T47D (cell line): ENCODE data around the gene CDC42EP2.
A peak's percentile ranks its signal among the peaks of the same experiment; 100 is the strongest.

Experiments used
- DNase-seq, 2 experiments: peaks; one replicate each; pipeline versions ENCODE4 v3.0.0 to v3.0.0-alpha.2; 2011 to 2012; ENCODE audit warnings: low read depth in 1 of 2, low spot score in 1 of 2
- JUND ChIP-seq: IDR thresholded peaks from 2 replicates; pipeline ENCODE4 v1.6.1; 2012; ENCODE audit warnings: low read depth
- in situ Hi-C: cut with HindIII; loops from 2 replicates; pipeline ENCODE4 v1.10.0; 2016; ENCODE audit warnings: low sequenced_read_pairs, low pct_unique_long_range_greater_than_20kb

Gene CDC42EP2, protein sequence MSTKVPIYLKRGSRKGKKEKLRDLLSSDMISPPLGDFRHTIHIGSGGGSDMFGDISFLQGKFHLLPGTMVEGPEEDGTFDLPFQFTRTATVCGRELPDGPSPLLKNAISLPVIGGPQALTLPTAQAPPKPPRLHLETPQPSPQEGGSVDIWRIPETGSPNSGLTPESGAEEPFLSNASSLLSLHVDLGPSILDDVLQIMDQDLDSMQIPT

DNA sequence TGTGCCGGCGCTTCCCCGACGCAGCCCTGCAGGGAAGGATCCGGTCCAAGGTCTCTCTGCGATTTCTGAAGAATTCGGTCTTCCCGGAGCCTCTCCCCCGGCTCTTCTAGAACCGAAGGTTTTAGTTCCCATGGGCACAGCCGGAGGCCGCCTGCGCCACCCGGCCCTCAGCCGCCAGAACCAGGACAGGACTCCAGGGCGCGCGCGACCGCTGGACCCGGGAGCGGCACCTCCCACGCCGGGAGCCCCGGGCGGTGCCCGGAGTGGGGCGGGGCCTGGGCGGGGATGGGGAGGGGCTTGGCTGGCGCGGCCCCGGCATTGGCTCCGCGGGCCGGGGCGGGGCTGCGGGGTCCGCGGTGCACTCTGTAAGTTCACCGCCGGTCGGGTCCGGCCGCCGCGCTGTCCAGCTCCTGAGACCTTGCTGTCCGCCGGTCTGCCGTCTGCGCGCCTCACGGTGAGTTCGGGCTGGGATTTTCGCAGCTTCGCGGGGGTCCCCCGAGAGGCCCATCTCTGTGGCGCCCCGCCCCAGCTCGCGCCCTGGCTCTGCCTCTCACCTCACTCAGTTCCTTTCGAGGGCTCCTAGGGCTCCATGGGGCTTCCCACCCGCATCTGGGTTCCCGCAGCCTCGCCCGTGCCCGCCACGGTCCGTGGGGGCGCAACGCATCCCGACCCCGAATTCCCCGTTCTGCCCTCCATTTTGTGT is at the start of gene CDC42EP2:
Gene CDC42EP2, plus strand, starts transcription at position 366 of the 703 bp plus-strand sequence. CDS start 6,033 bp downstream, outside the sequence.
- in situ Hi-C loops, result no loop called here
- DNase-seq, result peak; percentile 84 to 92

GRCh38 chr11:65266210-65266609 is 48.5 kb upstream of the CDC42EP2 start:
- no peak for TF ChIP-seq JUND
- in situ Hi-C loops, result no loop called here
- no peak for DNase-seq

More for the DNA sequence above, at the start of gene CDC42EP2:
- no peak for TF ChIP-seq JUND

DNA sequence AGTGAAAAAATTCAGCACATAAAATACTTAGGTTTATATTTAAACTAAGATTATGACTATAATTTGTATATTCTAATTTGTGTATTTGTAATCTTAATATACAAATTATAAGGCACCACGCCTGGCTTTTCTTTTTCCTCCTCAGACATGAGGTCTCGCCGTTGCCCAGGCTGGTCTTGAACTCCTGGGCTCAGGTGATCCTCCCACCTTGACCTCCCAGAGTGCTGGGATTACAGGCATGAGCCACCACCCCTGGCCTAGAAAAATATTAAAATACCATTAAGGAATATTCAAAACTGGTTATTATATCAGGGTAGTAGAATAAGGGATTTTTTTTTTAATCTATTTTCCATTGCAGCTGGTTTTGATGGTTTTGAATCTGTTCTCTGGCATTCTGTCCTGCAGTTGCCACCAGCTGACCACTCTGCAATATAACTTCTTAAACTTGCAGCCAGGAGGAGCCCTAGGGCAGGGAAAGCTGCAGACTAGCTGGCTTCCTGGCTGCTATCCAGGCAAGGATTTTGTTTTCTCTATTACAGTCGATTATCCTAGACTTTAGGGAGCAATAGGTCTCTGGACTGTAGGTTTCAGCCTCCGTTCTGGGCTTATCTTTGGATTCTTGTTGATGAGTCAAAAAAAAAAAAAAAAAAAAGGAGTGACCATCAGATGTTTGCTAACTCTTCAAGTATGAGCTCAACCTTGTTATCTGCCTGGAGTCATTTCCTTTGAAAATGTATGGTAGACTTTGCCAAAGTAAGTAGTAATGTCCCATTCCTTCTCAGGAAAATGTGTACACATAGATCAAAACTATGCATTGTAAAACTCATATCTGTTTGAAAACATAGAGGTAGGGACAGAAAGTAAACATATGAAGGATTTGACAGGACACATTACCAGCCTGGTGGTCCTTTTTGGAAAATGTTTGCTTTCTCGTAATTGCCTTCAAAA is 39.7 kb upstream of the CDC42EP2 start:
- peak; percentile 51 to 85 for DNase-seq
- in situ Hi-C loops, result no loop called here
- 0 out of 2 replicates have a peak, but pooled peaks have one; percentile 31 for TF ChIP-seq JUND

DNA sequence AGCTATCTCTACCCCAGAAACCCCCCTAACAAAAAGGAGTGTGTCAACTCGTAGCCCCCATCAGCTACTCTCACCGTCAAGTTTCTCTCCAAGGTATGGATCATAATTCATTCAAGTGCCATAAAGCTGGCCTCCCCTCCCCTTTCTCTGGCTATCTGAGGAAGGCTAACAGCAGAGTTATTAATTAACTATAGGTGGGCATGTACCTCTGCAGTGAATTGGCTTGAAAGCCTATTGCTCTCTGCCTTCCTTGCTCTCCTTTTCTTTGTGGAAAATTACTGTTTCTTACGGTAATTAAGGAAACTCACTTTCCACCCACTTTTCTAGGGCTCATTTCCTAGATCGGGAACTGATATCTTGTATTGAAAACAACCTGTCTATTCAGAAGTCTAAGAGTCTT is 38.8 kb upstream of the CDC42EP2 start:
- no peak for DNase-seq
- in situ Hi-C loops, result no loop called here
- TF ChIP-seq JUND, result no peak

- in situ Hi-C loops, result no loop called here
- TF ChIP-seq JUND, result no peak
- no peak for DNase-seq
These were observed 36.9 kb upstream of the CDC42EP2 start for GRCh38 chr11:65277631-65278277.

GRCh38 chr11:65278356-65278755 is 36.3 kb upstream of the CDC42EP2 start:
- DNase-seq, result no peak
- in situ Hi-C loops, result no loop called here
- no peak for TF ChIP-seq JUND

DNA sequence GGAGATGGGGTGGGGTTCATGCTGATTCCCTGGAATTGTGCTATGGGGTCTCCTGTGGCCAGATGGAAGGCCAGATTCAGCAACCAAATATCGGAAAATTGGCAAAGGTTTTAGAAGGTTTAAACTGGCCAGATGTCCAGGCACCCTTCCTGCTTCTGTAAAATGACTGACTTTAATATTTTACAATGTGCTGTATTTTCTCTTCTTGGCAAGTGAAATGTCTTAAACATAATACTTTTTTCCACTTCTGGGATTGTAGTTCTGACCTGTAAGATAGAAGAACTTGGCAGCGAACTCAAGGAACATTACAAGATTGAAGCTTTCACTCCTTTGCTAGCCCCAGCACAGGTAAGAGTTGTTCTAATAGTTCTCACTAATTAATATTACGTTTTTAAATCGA is 35.4 kb upstream of the CDC42EP2 start:
- DNase-seq, result no peak
- TF ChIP-seq JUND, result no peak
- in situ Hi-C loops, result no loop called here

GRCh38 chr11:65279741-65280440 is 34.8 kb upstream of the CDC42EP2 start:
- TF ChIP-seq JUND, result no peak
- no peak for DNase-seq
- in situ Hi-C loops, result no loop called here

DNA sequence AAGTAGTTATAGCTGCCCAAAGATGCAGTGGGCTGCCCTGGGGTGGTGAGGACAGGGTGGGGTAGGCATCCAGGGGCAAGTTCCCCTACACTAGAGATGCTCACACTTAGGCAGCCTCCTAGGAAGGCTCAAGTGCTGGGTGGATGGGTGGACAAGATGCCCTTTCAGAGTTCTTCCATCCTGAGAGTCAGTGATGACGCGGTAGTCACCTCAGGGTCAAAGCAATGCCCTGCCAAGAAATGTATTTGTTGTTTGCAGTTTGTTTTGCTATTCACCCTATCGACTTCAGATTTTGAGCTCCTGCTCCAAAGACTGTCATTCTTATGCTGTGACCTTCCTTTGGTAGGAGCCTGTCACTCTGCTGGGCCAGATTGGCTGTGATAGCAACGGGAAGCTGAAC is 34.0 kb upstream of the CDC42EP2 start:
- in situ Hi-C loops, result no loop called here
- no peak for DNase-seq
- no peak for TF ChIP-seq JUND

DNA sequence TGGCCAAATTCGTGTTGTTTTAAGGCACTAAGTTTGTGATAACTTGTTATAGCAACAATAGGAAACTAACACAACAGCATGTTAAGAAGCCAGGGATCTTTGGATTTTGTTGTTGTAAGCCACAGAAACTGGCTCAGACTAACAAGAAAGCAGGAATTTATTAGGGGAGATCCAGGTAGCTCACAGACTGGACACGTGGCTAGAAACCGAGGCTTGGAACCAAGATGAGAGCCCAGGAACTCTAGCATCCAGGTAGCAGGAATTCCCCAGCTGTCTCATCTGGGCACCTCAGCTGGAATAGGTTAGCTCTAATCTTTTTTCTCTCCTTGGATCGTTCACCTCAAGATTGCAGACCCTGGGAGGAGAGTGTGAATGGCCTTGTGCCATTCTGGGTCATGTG is 28.0 kb upstream of the CDC42EP2 start:
- in situ Hi-C loops, result no loop called here
- TF ChIP-seq JUND, result no peak
- DNase-seq, result no peak

DNA sequence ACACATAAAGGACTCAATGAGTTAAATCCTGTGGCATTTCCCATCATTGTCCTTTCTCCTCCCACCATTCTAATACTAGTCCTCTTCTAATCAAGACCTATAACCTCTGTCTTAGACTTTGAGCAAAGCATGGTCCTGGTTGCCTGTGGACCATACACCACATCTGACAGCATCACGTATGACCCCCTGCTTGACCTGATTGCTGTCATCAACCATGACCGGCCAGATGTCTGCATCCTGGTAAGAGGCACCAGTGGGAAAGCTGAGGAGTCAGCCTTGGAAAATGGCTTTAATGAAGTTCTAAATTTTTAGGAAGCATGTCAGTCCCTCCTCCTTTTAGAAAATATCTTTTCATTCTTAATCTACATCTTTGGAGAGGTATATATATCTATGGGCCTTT is 27.1 kb upstream of the CDC42EP2 start:
- no peak for DNase-seq
- no peak for TF ChIP-seq JUND
- in situ Hi-C loops, result no loop called here
